Measurements from ENCODE around the gene MTR.

Gene MTR

DNA sequence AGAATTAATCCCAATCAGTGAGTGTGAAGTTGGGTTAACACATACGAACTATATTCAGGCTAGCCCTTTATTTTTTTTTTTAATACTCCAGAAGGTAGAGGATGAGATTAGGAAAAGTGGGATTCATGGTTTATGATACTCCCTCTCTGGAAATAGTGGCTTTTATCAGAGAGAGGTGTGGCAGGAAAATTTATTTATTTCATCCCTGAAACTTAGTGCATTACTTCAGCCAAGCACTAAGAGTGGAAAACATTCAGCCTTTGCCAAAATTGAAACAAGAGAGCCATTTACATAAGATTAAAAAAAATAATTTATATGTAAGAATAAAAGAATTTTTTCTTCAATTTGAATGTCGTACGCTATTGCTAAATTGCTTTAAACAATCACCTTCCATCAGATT is 35.0 kb downstream of the MTR start:
- TF ChIP-seq TOX (CRISPR knock-in tag; IDR thresholded peaks at IDR 0.05; ENCODE audit: borderline replicate concordance) (no peak), ARNTL (CRISPR knock-in tag; IDR thresholded peaks at IDR 0.05; ENCODE audit: borderline replicate concordance, low read depth) (no peak), SNAI2 (CRISPR knock-in tag; IDR thresholded peaks at IDR 0.05) (no peak), TCF4 (CRISPR knock-in tag; IDR thresholded peaks at IDR 0.05; ENCODE audit: borderline replicate concordance) (no peak), ZC3H10 (CRISPR knock-in tag; IDR thresholded peaks at IDR 0.05) (no peak), PPARA (CRISPR knock-in tag; IDR thresholded peaks at IDR 0.05; ENCODE audit: borderline replicate concordance) (no peak), ZFP3 (CRISPR knock-in tag; IDR thresholded peaks at IDR 0.05) (no peak), ZFP30 (CRISPR knock-in tag; IDR thresholded peaks at IDR 0.05) (no peak), GLIS3 (CRISPR knock-in tag; IDR thresholded peaks at IDR 0.05) (no peak), ESRRG (CRISPR knock-in tag; IDR thresholded peaks at IDR 0.05) (no peak), RARB (CRISPR knock-in tag; IDR thresholded peaks at IDR 0.05) (no peak), ZNF8 (CRISPR knock-in tag; IDR thresholded peaks at IDR 0.05) (no peak), BACH2 (CRISPR knock-in tag; IDR thresholded peaks at IDR 0.05; ENCODE audit: borderline replicate concordance) (no peak), OSR1 (CRISPR knock-in tag; IDR thresholded peaks at IDR 0.05) (no peak)
- TF ChIP-seq, protein P1, sequence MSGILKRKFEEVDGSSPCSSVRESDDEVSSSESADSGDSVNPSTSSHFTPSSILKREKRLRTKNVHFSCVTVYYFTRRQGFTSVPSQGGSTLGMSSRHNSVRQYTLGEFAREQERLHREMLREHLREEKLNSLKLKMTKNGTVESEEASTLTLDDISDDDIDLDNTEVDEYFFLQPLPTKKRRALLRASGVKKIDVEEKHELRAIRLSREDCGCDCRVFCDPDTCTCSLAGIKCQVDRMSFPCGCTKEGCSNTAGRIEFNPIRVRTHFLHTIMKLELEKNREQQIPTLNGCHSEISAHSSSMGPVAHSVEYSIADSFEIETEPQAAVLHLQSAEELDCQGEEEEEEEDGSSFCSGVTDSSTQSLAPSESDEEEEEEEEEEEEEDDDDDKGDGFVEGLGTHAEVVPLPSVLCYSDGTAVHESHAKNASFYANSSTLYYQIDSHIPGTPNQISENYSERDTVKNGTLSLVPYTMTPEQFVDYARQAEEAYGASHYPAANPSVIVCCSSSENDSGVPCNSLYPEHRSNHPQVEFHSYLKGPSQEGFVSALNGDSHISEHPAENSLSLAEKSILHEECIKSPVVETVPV (CRISPR knock-in tag; IDR thresholded peaks at IDR 0.05) = no peak
- TF ChIP-seq, protein P2, sequence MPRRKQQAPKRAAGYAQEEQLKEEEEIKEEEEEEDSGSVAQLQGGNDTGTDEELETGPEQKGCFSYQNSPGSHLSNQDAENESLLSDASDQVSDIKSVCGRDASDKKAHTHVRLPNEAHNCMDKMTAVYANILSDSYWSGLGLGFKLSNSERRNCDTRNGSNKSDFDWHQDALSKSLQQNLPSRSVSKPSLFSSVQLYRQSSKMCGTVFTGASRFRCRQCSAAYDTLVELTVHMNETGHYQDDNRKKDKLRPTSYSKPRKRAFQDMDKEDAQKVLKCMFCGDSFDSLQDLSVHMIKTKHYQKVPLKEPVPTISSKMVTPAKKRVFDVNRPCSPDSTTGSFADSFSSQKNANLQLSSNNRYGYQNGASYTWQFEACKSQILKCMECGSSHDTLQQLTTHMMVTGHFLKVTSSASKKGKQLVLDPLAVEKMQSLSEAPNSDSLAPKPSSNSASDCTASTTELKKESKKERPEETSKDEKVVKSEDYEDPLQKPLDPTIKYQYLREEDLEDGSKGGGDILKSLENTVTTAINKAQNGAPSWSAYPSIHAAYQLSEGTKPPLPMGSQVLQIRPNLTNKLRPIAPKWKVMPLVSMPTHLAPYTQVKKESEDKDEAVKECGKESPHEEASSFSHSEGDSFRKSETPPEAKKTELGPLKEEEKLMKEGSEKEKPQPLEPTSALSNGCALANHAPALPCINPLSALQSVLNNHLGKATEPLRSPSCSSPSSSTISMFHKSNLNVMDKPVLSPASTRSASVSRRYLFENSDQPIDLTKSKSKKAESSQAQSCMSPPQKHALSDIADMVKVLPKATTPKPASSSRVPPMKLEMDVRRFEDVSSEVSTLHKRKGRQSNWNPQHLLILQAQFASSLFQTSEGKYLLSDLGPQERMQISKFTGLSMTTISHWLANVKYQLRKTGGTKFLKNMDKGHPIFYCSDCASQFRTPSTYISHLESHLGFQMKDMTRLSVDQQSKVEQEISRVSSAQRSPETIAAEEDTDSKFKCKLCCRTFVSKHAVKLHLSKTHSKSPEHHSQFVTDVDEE (CRISPR knock-in tag; IDR thresholded peaks at IDR 0.05) = no peak
- TF ChIP-seq, protein P3, sequence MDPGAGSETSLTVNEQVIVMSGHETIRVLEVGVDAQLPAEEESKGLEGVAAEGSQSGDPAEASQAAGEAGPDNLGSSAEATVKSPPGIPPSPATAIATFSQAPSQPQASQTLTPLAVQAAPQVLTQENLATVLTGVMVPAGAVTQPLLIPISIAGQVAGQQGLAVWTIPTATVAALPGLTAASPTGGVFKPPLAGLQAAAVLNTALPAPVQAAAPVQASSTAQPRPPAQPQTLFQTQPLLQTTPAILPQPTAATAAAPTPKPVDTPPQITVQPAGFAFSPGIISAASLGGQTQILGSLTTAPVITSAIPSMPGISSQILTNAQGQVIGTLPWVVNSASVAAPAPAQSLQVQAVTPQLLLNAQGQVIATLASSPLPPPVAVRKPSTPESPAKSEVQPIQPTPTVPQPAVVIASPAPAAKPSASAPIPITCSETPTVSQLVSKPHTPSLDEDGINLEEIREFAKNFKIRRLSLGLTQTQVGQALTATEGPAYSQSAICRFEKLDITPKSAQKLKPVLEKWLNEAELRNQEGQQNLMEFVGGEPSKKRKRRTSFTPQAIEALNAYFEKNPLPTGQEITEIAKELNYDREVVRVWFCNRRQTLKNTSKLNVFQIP (CRISPR knock-in tag; IDR thresholded peaks at IDR 0.05; ENCODE audit: borderline replicate concordance, low read depth) = no peak
- ATAC-seq = no peak

DNA sequence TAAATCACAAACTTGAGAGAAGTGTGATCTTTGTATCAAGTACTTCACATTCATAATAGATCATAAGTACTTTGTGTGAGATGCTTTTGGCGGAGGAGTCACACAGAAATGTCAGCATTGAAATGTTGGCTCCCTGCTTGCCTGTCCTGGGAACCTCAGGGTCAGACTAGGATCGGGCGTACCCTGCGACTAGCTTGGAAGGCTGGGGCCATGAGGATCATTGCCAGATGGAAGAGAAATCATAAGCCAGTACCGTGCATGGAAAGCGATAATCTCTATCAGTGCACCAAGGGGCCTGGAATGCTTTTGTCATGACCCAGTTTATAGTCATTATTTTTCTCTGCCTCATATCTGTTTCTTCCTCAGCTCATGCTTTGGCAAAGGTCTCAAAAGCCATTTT is 35.5 kb downstream of the MTR start:
- TF ChIP-seq ZNF70 (CRISPR knock-in tag; IDR thresholded peaks at IDR 0.05) (no peak), SNAI2 (CRISPR knock-in tag; IDR thresholded peaks at IDR 0.05) (no peak), OSR1 (CRISPR knock-in tag; IDR thresholded peaks at IDR 0.05) (no peak), ZC3H10 (CRISPR knock-in tag; IDR thresholded peaks at IDR 0.05) (no peak), ISL1 (CRISPR knock-in tag; IDR thresholded peaks at IDR 0.05) (no peak), ZFP3 (CRISPR knock-in tag; IDR thresholded peaks at IDR 0.05) (no peak), ZNF8 (CRISPR knock-in tag; IDR thresholded peaks at IDR 0.05) (no peak), RARB (CRISPR knock-in tag; IDR thresholded peaks at IDR 0.05) (no peak), ARNTL (CRISPR knock-in tag; IDR thresholded peaks at IDR 0.05; ENCODE audit: borderline replicate concordance, low read depth) (no peak), TOX (CRISPR knock-in tag; IDR thresholded peaks at IDR 0.05; ENCODE audit: borderline replicate concordance) (no peak)
- TF ChIP-seq, protein P4, sequence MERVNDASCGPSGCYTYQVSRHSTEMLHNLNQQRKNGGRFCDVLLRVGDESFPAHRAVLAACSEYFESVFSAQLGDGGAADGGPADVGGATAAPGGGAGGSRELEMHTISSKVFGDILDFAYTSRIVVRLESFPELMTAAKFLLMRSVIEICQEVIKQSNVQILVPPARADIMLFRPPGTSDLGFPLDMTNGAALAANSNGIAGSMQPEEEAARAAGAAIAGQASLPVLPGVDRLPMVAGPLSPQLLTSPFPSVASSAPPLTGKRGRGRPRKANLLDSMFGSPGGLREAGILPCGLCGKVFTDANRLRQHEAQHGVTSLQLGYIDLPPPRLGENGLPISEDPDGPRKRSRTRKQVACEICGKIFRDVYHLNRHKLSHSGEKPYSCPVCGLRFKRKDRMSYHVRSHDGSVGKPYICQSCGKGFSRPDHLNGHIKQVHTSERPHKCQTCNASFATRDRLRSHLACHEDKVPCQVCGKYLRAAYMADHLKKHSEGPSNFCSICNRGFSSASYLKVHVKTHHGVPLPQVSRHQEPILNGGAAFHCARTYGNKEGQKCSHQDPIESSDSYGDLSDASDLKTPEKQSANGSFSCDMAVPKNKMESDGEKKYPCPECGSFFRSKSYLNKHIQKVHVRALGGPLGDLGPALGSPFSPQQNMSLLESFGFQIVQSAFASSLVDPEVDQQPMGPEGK (CRISPR knock-in tag; IDR thresholded peaks at IDR 0.05; ENCODE audit: borderline replicate concordance) = no peak
- TF ChIP-seq, protein P5, sequence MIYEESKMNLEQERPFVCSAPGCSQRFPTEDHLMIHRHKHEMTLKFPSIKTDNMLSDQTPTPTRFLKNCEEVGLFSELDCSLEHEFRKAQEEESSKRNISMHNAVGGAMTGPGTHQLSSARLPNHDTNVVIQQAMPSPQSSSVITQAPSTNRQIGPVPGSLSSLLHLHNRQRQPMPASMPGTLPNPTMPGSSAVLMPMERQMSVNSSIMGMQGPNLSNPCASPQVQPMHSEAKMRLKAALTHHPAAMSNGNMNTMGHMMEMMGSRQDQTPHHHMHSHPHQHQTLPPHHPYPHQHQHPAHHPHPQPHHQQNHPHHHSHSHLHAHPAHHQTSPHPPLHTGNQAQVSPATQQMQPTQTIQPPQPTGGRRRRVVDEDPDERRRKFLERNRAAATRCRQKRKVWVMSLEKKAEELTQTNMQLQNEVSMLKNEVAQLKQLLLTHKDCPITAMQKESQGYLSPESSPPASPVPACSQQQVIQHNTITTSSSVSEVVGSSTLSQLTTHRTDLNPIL (CRISPR knock-in tag; IDR thresholded peaks at IDR 0.05; ENCODE audit: low read depth) = no peak
- TF ChIP-seq, protein P1 (CRISPR knock-in tag; IDR thresholded peaks at IDR 0.05) = no peak
- no peak for ATAC-seq

Data from SK-N-SH treated with all-trans-retinoic acid at 6 μM for 48 hours (cell line).